ENCODE results near the gene DAAM2.

DAAM2 gene

GRCh38 chr6:39909701-39910100 lies 117.5 kb downstream of the DAAM2 start:
- no peak for TF ChIP-seq CTCF (conservative IDR thresholded peaks at IDR 0.05)
- no peak overlapping the region for H3K27ac ChIP-seq

- no peak overlapping the region for H3K27ac ChIP-seq
- no peak for TF ChIP-seq CTCF (conservative IDR thresholded peaks at IDR 0.05)
These were observed 118.0 kb downstream of the DAAM2 start for GRCh38 chr6:39910164-39910563.

- no peak for TF ChIP-seq CTCF (conservative IDR thresholded peaks at IDR 0.05)
These were observed 118.6 kb downstream of the DAAM2 start for GRCh38 chr6:39910744-39911143.

DNA sequence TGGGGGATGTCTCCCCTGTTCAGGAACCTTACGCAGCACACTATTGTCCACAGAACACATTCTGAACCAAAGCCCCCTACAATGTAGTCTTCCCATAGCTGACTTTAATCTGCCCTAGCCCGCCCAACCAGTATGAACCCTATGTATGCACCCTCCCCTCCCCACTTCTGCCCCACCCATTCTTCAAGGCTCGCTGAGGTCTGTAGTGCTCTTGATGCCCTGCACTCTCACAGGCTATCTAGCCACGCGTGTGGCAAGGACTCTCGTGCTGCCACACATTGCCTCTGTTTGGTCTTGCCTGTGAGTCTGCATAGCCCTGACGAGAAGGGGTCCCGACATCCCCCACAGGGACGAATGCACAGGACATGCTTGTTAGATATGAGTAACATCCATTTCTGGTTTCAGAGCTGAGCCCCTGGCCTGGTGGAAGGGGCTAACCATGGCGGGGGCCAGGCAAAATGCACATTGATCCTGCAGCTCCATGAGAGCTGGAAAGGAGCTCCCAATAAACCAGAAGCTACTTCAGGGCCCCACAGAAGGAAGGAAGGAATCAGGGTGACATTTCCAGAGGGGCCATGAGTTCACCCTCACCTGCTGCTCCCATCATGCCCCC lies 119.4 kb downstream of the DAAM2 start:
- H3K27ac ChIP-seq, result no peak overlapping the region
- no peak for TF ChIP-seq CTCF (conservative IDR thresholded peaks at IDR 0.05)

More at GRCh38 chr6:39910744-39911143, 118.6 kb downstream of the DAAM2 start:
- no peak overlapping the region for H3K27ac ChIP-seq

GRCh38 chr6:39912446-39912845 lies 120.3 kb downstream of the DAAM2 start:
- no peak for TF ChIP-seq CTCF (conservative IDR thresholded peaks at IDR 0.05)

GRCh38 chr6:39913391-39913916 lies 121.3 kb downstream of the DAAM2 start:
- no peak overlapping the region for H3K27ac ChIP-seq
- no peak for TF ChIP-seq CTCF (conservative IDR thresholded peaks at IDR 0.05)

More at GRCh38 chr6:39912446-39912845, 120.3 kb downstream of the DAAM2 start:
- no peak overlapping the region for H3K27ac ChIP-seq

GRCh38 chr6:39914239-39914638 lies 122.1 kb downstream of the DAAM2 start:
- TF ChIP-seq CTCF (conservative IDR thresholded peaks at IDR 0.05), result no peak

More at GRCh38 chr6:39914239-39914638, 122.1 kb downstream of the DAAM2 start:
- H3K27ac ChIP-seq, result no peak overlapping the region

Measured in VCaP (cell line).